HG03039 (cell line): Measurements from ENCODE around the gene FLII.
"Not testable (repeated sequence)": the region's sequence is repeated elsewhere in the genome, so short reads cannot be mapped to it uniquely, and the experiment has no call there.

Experiments
- ATAC-seq: cut with Tn5 transposase; IDR thresholded peaks from one replicate; pipeline ENCODE4 v1.9.1; 2021; ENCODE audit warnings: mild to moderate bottlenecking, moderate library complexity; ENCODE audit not compliant: unreplicated experiment

The FLII gene

GRCh38 chr17:18258356-18259038 lies at the start of gene FLII:
TSS of gene FLII (minus strand) at chr17:18258738. CDS start at chr17:18258690, 48 bp downstream.
- ATAC-seq: peak; percentile 34

DNA sequence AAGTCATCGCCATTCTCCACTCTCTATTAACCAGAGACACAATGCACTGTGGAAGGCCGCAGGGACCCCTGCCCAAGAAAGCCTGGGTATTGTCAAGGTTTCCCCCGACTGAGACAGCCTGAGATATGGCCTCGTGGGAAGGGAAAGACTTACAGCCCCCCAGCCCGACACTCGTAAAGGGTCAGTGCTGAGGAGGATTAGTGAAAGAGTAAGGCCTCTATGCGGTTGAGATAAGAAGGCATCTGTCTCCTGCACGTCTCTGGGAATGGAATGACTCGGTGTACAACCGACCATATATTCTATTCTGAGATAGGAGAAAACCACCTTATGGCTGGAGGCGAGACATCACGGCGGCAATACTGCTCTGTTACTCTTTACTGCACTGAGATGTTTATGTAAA lies 44.7 kb upstream of the FLII start:
- ATAC-seq: not testable (repeated sequence)

GRCh38 chr17:18300725-18301480 lies 42.4 kb upstream of the FLII start:
- ATAC-seq: no peak

DNA sequence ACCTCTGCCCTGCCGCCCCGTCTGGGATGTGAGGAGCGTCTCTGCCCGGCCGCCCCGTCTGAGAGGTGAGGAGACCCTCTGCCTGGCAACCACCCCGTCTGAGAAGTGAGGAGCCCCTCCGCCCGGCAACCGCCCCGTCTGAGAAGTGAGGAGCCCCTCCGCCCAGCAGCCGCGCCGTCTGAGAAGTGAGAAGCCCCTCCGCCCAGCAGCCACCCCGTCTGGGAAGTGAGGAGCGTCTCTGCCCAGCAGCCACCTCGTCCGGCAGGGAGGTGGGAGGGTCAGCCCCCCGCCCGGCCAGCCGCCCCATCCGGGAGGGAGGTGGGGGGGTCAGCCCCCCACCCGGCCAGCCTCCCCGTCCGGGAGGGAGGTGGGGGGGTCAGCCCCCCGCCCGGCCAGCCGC lies 39.5 kb upstream of the FLII start:
- ATAC-seq: not testable (repeated sequence)

DNA sequence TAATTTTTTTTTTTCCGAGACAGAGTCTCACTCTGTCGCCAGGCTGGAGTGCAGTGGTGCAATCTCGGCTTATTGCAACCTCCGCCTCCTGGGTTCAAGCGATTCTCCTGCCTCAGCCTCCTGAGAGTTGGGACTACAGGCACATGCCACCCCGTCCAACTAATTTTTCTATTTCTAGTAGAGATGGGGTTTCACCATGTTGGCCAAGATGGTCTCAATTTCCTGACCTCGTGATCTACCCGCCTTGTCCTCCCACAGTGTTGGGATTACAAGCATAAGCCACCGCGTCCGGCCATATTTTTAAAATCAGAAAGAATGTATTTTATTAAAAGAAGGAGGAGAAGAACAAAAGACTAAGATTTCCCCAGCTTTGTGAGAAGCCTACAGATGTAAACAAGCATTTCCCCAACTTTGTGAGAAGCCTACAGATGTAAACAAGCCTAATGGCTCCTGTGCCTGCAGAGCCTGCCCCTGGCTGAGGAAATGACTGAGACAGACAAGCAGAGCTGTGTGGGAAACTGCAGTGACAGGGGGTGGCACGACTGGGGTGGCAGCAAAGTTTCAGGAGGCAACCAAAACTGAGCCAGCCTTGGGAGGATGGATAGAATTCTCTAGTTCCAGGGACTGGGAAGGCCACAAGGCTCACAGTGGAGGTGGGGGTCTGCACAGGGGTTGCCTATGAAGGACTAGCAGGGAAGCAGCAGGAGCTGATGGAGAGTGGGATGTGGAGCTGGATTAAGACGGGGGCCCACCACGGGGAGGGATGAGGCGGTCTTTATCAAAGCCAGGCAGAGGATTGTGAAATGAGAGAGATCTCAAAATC lies 33.4 kb upstream of the FLII start:
- no peak for ATAC-seq

GRCh38 chr17:18285296-18285695 lies 26.8 kb upstream of the FLII start:
- no peak for ATAC-seq

DNA sequence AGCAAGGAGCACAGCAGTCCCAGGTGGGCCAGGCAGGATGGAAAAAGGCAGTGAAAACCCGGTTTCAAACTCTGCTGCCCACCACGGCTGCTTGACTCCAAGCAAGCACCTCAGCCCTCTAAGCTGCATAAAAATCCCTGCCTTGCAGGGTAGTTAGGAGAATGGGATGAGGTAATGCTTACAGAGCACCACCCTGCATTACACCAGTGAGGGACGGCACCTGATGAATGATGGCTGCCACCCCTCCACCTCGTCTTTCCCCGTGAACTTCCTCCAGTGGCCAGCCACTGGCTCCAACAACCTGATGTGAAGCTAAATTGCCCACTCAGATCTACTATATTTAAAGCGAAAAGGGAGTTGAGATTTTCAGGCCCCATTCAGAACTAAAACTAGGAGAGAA lies 23.2 kb upstream of the FLII start:
- ATAC-seq: no peak

DNA sequence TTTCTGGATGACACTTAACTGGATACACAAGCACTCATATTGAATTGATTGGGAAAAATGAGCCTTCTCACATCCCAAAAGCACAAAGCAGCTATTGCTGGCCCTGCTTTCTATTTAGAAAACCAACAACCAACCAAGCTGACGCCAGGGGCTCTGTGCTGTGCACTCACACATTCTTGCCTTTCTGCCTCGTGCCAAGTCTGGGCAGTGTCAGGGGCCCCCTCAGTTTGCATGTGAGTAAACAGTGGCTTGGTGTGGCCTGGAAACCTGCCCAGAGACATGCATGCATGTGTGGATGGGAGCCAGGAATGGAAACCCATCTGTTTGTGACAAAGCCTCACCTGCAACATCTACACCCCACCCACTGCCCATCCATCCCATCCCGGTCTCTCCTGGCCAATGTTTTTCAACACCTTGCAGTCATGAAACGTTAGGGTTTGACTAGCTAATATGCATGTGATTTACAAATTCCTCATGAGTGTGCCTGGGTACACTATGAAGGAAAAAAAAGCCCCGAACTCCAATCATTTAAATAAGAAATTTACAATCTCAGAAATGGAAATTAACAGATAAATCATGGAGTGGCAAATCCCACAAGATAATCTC lies 22.3 kb upstream of the FLII start:
- ATAC-seq: no peak

- no peak for ATAC-seq
These were observed 21.7 kb upstream of the FLII start for GRCh38 chr17:18280249-18280648.

- no peak for ATAC-seq
These were observed 20.3 kb upstream of the FLII start for GRCh38 chr17:18278867-18279266.

- no peak for ATAC-seq
These were observed 18.5 kb upstream of the FLII start for GRCh38 chr17:18277076-18277475.

DNA sequence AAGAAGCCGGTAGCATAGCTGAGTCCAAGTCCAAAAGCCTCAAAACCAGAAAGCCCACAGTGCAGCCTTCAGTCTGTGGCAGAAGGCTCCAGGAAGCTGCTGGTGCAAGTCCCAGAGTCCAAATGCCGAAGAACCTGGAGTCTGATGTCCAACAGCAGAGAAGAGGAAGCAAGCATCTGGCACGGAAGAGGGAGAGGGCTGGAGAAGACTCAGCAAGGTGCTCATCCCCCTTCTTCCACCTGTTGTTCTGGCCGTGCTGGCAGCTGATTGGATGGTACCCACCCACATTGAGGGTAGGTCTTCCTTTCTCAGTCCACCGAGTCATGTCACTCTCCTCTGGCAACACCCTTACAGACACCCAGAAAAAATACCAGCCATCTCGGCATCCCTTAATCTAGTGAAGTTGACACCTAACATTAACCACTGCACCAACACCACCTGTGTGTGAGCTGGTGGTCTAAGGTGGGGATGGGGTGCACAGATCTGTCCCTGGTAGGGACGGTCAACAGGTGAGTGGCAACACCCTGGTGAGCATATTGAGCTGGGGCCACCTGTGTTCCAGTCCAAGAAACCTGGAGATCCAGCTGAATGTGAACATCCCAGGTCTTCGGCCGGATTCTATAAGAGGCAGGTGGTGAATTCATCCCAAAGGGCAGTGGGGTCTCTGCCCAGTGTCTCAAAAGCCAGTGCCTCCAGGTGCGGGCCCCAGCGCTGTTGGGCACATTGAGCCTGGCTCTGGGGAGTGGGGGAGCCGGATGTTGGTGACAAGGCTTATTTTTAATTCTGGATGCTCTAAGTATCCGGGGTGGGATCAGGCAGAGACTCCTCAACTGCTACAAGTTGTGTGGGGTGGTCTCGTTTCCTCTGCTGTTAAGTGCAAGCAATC lies 11.8 kb upstream of the FLII start:
- ATAC-seq: no peak

- ATAC-seq: no peak
These were observed 9.6 kb upstream of the FLII start for GRCh38 chr17:18267927-18268711.

DNA sequence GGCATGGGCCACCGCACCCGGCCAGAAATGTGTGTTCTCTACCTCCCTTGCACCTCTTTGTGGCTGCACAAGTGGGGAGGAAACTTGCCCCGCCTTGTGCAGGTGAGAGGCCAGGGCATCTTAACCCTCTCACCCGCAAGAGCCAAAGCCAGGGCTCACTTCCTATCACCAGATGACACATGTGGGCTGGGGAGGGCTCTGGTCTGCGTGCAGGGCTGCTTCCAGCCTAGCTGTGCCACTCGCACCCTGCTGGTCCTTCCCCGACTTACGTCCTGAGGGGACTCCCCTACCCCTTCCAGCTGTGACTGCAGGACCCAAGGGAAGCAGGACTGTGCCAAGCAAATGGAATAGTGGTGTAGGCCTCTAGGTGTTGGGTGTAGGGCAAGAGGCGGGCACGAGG lies 8.8 kb upstream of the FLII start:
- ATAC-seq: no peak

- ATAC-seq: no peak
These were observed 5.5 kb upstream of the FLII start for GRCh38 chr17:18263885-18264682.

GRCh38 chr17:18262641-18263040 lies 4.1 kb upstream of the FLII start:
- ATAC-seq: no peak

DNA sequence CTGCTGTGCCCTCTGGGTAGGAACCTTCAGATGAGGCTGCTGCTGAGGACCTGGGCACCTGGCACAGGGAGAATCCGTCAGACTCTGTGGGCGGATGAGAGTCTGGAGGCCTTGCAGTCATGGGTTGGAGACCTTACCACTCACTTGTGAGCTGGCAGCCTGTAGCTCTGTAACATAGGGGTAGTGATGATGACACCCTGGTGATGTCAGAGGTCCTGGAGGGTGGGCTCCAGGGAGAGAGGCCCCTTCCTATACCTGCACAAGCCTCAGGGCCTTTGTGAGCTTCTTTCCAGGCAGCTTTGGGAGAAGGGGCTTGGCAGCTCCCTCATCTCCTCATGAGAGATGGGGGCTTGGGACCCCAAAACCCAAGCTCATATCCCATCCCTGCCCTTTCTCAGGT lies 3.6 kb upstream of the FLII start:
- no peak for ATAC-seq

DNA sequence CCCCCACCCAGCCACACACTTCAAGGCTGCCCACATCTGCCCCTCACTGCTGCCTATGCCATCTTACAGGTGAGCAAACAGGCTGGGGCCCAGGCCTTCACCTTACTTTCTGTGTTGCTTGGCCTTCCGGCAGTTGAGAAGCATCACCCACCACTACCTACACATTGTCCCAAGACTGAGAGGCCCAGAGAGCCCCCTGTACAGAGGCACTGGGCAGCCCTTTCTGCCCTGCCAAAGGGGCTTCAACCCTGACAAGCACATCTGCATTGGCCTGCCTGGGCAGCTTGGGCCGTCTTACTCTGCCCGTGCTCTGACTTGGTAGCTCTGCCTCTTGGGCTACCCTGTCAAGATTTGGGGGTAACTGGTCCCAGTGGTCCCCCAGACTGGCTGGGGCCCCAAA lies 3.1 kb upstream of the FLII start:
- no peak for ATAC-seq

DNA sequence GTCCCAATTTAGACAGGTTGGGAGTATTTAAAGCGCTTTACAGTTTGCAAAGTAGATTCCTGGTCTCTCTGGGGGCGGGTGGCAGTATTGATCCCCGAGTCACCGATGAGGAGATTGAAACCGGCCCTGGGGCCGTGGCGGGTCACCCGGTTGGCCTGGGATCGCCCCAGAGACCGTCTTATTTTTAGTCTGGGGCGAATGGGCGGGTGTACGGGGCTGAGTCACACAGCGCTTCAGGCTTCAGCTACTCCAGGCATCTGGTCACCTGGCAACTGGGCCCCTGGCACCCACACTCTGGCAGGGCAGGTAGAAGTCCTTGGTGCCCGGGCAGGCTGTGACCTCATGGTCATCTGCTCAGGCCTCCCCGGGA lies 2.6 kb upstream of the FLII start:
- ATAC-seq: no peak
